NT2/D1 (cell line): ENCODE data around the gene FOXRED1.

Source experiments
- SUZ12 ChIP-seq: IDR thresholded peaks from 2 replicates; pipeline ENCODE4 v1.6.1; 2011; ENCODE audit not compliant: insufficient read length, insufficient read depth; ENCODE audit errors: extremely low read depth
- YY1 ChIP-seq: IDR thresholded peaks from 2 replicates; pipeline ENCODE4 v1.6.1; 2011; ENCODE audit not compliant: insufficient read length, insufficient read depth
- ZNF274 ChIP-seq: IDR thresholded peaks from 2 replicates; pipeline ENCODE4 v1.6.1; 2011; ENCODE audit warnings: mild to moderate bottlenecking, low read depth, low read length

DNA sequence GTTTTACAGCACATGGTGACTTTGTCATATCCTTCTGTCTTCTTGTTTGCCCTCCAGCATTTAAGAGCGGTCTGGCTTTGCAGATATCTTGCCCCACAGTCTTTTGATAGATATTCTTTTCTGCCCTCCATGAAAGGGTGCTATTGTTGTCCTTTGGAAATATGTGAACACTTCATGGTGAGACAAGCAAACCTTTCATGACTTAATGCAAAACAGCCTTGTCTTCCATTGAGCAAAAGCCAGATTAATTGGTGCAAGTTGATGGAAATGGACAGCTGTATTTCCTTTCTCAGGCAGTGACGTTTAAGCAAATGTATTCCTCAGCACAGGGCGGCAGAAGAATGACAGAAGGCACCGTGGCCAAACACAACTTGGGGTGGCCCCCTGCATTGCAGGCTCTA lies 39.3 kb downstream of the FOXRED1 start:
- TF ChIP-seq YY1: no peak
- no peak for TF ChIP-seq ZNF274
- no peak for TF ChIP-seq SUZ12
